Activated effector memory CD4-positive, alpha-beta T cell treated with Interleukin-2 at 50 U/mL for 16 hours (primary cell): ENCODE measurements around the gene NANS.
"Not testable (repeated sequence)": the region's sequence is repeated elsewhere in the genome, so short reads cannot be mapped to it uniquely, and the experiment has no call there.

Experiments
- DNase-seq: peaks from one replicate; pipeline ENCODE4 v3.0.0-alpha.2; 2020

The NANS gene, protein sequence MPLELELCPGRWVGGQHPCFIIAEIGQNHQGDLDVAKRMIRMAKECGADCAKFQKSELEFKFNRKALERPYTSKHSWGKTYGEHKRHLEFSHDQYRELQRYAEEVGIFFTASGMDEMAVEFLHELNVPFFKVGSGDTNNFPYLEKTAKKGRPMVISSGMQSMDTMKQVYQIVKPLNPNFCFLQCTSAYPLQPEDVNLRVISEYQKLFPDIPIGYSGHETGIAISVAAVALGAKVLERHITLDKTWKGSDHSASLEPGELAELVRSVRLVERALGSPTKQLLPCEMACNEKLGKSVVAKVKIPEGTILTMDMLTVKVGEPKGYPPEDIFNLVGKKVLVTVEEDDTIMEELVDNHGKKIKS

DNA sequence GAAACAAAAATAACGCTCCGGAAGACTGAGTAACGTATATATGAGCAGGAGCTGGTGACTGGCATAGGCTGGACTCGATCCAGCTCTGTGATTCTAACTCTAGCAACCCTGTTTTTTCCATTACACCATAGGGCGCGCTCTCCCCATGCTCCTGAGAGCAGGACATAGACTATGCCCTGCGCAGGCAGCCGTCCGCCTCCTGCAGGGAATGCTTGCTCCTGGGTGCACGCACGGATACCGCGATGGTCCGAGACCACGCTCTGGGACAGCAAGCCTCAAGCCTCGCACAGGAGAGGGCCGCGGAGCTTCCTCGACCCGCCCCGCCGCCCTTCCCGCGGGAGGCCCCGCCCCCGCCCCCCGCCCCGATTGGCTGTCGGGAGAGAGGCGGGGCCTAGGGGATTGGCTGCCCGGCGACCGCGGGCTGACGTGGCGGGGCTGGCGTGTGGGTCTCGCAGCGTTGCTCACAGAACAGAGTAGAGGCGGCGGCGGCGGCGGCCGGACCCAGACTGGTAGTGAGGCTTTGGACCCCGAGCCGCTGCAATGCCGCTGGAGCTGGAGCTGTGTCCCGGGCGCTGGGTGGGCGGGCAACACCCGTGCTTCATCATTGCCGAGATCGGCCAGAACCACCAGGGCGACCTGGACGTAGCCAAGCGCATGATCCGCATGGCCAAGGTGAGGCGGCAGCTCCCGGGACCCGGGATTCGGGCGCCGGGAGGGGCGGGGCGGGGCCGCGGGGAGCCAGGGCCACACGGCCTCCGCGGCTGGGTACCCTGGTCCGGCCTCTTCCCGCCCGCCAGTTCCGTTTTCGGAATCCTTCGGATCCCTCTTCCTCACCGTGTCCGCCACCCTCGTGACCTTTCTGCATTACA, at the start of gene NANS:
Gene NANS (plus strand): TSS at position 464 of the 869 bp plus-strand sequence. CDS start 77 bp downstream, at position 541.
- peak; percentile 87 for DNase-seq

DNA sequence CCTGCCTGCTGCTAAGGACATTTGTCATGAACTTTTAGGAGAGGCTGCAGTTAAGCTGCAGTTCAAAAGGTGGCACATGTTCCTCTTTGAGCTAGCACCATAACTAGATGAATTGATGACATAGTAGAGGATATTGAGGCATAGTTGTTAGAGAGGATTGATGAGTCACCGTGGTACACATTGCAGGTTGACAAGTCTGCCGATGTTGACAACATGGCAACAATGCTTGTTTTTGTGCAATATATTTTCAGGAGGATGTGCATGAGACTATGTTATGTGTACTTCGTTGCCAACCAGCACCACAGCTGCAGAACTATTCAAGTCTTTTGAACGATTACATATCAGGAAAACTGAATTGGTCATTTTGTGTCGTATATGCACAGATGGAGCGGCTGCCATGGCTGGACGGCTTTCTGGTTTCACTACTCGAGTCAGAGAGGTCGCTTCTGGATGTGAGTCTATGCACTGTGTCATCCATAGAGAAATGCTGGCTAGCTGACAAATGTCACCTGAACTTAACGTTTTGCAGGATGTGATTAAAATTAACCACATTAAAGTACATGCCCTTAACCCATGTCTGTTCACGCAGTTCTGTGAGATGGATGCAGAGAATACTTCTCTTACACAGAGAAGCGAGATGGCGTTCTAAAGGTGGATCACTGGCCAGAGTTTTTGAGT, 49.1 kb upstream of the NANS start:
- no peak for DNase-seq

DNA sequence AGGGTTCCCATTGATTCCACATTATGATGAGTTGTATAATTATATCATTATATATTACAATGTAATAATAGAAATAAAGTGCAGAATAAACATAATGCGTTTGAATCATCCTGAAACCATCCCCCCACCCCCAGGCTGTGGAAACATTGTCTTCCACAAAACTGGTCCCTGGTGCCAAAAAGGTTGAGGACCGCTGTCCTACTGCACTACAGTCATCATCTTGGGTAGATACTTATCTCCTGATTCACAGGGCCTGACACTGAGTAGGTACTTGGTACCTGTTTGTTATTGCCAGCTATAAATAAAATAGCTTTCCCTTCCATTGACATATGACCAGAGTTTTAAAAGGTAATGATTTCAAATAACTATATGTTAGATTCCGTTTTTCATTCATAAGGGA, 47.8 kb upstream of the NANS start:
- DNase-seq = no peak

DNA sequence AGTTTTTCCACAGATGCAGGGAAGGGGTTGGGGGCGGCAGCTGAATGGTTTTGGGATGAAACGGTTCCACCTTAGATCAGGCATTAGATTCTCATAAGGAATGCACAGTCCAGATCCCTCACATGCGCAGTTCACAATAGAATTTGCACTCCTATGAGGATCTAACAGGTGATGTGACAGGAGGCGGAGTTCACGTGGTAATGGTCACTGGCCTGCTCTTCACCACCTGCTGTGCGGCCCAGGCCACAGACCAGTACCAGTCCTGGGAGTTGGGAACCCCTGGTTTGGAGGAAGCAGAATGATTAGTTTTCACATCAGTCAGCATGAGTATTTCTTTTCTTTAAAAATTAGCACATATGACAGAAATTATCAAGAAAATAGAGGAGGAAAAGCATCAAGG, 47.1 kb upstream of the NANS start:
- no peak for DNase-seq

DNA sequence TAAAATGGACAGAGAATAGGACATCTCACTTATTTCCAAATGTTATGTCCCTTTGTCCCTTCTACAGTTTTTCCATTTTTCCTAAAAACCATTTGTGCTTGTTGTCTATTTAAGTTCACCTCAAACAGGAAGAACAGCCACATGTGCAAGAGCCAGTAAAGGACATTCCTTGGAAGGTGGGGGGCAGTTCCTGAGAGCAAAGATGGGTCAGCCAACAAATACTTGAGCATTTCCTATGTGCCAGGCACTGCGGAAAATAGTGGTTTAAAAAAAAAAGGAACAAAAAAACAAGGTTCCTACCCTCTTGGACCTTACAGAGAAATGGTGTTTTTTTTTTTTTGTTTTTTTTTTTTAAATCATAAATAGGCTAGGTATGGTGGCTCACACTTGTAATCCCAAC, 46.6 kb upstream of the NANS start:
- no peak for DNase-seq

DNA sequence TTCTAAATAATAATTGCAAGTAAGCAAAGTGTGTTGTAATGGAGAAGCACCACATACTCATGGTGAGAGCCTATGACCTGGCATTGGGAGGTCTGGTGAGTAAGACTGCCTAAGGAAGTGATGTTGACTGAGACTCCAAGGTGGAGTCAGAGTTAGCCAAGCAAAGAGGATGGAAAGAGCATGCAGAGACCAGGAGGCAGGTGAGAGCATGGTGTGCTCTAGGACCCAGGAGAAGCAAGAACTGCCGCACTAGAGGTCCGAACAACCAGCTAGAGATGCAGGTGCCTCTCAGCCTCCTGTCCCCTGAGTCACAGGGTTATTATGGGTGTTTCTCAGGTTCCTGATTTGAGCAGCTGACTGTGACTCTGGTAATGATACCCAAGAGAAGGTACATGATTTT, 46.1 kb upstream of the NANS start:
- DNase-seq = no peak

DNA sequence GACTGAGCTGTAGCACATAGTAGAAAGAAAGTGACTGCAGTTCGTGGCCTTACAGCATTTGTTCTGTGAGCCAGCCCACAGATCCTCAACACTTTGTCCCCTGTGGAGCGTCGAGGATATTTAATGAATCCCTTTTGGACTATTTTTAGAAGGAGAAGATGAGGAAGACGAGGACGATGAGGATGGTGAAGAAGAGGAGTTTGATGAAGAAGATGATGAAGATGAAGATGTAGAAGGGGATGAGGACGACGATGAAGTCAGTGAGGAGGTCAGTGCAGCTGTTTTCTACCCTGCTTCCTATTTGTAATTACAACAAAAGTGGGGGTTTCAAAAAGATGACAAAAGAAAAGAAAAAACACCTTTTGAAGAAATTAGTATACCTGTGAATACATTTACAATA, 45.4 kb upstream of the NANS start:
- DNase-seq = no peak

DNA sequence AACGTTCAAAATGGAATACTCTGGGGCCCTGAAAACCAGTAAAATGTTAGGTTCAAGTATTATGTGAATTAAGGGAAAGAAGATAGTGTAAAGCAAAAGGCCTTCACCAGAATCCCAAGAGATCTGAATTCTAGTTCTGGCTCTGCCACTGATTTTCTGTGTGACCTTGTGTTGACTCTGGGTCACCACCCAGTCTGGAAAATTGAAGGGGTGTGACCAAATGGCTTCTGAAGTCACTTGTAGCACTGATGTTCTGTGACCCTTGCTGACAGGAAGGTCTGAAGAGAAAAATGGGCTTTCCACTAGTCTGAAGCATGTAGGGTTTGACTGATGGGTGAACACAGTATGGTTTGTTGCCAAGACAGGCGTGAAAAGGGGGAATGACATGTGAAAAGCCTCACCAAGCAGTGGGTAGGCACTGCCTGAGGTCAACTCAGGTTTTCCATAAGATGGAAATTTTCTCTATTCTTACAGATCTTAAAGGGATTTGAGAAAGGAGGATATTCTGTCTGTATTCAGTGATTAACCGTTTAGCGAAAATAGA, 40.3 kb upstream of the NANS start:
- DNase-seq = no peak

DNA sequence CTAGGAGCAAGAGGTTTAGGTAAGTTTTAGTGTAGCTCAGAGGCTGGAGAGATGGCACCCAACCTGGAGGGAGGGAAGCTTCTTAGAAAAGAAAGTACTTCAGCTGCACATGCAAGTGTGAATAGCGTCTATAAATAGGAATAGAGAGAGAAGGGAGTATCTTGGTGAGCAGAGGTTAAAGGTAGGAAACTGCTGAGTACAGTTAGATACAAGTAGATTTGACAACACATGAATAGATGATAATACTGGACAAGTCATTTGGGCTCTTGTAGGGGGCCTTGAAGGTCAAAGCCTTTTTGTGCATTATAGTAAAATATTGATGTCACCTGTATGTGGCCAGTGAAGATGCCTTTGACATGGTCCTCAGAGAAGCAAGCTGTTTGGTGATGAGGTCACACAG, 39.2 kb upstream of the NANS start:
- DNase-seq = no peak

DNA sequence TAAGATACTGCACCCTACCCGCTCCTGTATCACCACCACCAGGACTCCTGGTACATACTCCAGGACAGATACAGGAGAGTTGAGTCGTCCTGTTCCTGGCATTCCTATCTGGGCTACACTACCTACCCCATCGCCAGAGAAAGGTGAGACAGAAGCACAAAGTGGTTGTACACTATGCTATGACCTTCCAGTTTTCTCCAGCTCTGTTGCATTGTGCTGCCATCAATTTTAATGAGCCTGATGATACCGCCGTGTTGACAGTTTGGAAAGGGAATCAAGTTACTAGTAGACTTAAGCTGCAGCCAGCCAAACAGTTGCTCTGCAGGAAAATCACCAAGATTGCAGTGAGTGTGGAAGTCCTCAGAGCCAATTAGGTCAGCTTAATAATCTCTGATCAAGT, 38.2 kb upstream of the NANS start:
- DNase-seq = no peak

DNA sequence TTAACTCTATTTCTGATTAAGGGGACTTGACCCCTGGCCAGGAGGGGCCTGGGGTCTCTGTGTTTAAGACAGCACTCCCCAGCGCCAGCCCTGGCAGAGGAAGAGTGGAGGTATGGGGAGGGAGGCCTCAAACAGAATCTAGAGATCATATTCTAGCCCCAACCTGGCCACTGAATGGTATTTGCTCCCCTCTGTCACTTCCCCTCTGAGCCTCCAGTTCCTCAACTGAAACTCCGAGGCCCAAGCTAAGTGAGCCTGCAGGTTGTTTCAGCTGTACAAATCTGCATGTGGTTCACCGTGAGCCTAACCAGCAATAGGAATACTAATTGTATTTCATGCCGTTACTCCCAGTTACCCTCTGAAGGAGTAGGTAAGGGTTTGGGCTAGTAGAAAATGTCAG, 37.4 kb upstream of the NANS start:
- no peak for DNase-seq

DNA sequence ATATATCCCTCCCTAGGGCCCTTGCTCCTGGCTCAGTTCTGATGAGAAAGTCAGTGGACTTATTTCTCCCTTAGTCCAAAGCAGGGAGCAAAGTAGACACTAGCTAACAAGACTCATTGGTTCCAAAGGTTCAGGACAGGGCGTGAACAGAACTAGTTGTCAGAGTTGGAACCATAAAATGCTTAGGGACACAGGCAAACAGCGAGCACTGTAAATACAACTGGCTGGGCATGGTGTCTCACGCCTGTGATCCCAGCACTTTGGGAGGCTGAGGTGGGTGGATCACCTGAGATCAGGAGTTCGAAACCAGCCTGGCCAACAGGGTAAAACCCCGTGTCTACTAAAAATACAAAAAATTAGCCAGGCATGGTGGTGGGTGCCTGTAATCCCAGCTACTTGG, 36.7 kb upstream of the NANS start:
- DNase-seq = not testable (repeated sequence)

DNA sequence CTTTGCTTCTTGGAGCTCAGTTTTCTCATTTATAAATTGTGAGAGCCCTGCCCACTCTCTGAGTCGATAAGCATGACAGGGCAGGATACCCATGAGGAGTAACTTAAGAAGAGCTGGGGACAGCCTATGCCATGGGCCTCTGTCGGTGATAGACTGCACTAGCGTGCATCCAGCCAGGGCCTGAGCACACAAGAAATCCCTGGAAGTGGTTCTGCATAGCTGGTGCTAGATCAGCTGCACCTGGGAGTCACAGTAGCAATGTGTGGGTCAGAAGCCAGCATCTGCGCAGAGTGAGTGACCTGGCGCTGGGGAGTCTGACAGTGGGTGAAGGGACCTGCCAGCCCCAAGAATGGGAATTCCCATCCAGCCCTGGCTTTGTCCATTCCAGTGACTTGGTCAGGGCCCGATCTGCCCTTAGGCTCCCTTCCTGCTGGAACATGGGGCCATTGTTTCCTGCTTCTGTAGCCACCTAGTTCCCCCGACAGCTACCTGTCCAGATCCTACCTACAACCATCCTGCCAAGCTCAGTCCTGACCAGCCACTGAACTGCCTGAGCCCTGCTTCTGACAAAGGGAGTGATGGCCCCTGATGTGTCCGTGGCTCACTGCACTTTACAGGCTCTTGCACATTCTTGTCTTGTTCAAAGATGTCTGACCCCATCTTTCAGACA, 35.9 kb upstream of the NANS start:
- DNase-seq = no peak

DNA sequence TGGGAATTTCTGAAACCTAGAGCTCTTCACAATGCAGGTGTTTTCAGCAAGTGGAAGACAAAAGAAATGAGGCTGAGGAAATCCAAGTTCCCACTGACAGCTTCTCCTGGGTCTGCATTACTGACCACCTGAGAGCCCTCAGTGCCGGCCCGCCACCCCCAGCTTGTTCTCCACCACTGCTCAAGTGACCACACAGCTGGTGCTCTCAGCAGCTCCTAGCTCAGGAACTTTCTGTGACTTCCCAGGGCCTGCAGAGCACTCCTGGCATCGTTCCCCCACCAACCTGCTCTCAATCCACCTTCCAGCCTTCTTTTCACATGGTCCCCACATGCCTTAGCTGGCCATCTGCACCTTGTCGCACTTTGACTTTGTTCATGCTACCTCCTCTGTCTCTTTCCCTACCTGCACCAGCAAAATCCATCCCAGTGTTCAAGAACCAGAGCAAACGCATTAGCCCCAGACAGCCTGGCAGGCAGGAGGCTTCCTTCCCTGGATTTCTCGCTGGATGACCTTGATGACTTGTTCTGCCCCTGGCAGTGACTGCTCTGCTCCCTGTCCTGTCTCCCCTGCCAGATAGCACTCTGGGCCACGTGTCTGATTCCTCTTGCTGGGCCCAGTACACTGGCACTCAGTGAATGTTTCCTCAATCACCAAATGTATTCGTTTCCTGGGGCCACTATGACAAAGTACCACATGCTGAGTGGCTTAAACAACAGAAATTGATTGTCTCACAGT, 35.1 kb upstream of the NANS start:
- DNase-seq = no peak

DNA sequence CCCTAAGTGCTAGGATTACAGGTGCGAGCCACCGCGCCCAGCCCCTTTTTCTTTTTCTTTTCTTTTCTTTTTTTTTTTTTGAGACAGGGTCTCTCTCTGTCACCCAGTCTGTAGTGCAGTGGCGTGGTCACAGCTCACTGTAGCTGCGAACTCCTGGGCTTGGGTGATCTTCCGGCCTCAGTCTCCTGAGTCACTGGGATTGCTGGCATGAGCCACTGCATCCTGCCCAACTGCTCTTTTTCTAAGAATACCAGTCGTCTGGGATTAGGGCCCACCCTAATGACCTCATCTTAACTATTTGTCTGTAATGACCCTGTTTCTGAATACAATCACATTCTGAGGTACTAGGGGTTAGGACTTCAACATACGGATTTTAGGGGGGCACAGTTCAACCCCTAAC, 34.1 kb upstream of the NANS start:
- DNase-seq = no peak

DNA sequence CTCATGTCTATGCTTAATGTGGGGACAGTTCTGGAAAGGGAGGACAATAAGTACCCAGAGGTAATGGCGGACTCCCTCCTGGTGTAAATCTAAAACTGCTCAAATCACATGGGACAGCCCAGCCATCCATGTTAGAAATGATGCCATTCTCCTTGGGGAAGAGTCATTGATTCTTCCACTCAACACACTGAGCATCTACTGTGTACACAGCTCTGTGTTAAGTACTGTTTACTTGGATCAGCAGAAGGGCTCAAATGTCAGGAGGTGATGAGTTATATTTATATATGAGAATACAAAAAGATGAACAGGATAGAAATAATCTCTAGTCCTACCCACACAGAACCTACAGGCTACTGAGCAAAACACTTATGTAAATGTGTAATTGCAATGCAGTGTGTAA, 31.8 kb upstream of the NANS start:
- DNase-seq = no peak

DNA sequence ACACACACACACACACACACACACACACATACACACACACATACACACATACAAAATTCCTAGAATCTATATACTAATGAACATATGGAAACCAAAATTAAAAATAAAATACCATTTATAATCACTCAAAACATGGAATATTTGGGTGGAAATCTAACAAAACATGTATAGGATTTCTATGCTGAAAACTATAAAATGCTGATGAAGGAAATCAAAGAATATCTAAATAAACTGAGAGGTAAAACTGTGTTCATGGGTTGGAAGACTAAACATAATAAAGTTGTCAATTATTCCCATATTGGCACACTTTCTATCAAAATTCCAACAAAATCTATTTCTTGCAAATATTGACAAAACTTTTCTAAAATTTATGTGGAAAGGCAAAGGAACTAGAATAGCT, 25.4 kb upstream of the NANS start:
- DNase-seq = no peak

DNA sequence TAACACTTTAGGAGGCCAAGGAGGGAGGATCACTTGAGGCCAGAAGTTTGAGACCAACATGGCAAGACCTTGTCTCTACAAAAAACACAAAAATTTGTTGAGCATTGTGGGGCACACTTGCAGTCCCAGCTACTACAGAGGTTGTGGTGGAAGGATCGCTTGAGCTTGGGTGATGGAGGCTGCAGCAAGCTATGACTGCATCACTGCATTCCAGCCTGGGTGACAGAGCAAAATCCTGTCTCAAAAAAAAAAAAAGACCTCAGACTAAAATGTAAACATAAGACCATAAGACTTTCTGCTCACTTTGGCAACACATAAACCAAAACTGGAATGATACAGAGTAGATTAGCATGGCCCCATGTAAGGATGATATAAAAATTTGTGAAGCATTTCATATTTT, 24.6 kb upstream of the NANS start:
- no peak for DNase-seq

DNA sequence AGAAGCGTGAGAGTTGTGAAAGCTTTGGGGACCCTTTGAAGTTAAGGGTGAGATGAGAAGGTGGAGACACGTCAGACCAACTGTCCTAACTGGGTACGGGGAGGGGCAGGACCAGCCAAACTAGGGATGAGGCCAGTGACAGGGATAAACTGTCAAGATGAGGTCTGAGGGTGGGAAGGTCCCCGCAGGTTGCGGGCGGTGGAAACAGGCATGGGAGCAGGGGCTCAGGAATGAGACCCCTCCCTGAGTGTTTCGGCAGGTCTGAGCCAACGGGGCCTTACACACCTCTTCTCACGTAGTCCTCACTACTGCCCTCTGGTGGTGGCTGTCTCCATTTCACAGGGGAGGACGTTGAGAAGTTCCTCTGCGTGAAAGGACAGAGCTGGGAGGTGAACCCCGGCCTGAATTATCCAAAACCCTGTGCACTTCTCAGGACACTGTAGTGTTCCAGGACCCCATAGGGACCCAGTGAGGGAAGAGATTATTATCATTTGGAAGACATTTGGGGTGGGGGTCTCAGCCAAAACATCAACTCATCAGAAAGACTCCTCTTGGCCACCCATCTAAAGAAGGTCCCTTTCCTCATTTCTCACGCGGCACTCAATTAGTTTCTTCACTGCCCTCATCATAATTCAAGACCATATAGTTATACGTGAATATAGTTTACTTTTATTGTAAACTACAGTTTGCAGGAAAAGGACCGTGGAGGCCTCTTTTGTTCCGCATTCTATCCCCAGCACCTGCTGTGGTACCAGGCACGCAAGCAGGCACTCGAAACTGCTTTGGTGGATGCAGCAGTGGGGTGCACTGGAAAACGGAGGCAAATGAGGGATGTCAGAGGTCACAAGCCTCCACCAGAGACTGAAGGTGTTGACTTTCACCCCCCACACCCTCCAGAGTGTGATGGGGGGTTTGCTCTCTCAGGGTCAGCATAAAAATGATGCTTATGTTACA, 21.7 kb upstream of the NANS start:
- DNase-seq = peak; percentile 77

DNA sequence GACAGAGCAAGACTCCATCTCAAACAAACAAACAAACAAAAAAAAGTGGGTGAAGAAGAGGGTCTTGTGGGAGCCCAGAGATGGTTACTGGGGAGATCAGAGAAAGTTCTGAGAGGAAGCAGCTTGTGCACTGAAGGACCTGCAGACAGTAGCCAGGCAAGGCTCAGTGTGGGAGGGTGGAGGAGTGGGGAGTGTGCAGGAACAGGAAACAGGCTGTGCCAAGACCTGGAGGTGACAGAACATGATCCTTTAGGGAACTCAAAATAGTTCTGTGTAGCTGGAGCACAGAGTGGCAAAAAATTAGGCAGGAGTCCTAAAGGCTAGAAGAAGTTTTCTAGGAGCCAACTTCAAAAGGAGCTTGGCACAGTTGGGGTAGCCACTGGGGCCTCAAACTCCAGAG, 19.2 kb upstream of the NANS start:
- no peak for DNase-seq

DNA sequence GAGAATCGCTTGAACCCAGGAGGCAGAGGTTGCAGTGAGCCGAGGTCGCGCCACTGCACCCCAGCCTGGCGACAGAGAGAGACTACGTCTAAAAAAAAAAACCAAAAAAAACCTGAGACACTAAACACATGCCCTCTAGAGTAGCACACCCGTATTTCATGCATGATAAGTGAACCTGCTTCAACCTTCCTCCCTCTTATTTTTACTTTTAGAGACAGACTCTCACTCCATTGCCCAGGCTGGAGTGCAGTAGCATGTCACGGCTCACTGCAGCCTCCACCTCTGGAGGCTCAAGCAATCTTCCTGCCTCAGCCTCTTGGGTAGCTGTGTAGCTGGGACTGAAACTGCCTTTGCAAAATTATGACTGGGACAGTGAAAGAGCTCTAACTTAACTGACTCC, 17.6 kb upstream of the NANS start:
- no peak for DNase-seq
